PFSK-1 (cell line): ENCODE data around the gene FAM222A.

ENCODE experiments used
- POLR2AphosphoS5 ChIP-seq: IDR thresholded peaks from 2 replicates; pipeline ENCODE4 v1.6.1; 2012; ENCODE audit warnings: low read depth, mild to moderate bottlenecking, control low read depth, low read length, moderate library complexity
- REST ChIP-seq, 2 experiments: IDR thresholded peaks; 2 replicates each; pipeline versions ENCODE4 v1.6.1 to v1.8.0; 2011 to 2012; ENCODE audit warnings: low read depth in 2 of 2, low read length in 2 of 2, control low read depth in 1 of 2, inconsistent platforms in 1 of 2, mild to moderate bottlenecking in 1 of 2, moderate library complexity in 1 of 2; ENCODE audit not compliant: insufficient read depth in 1 of 2
- SIN3A ChIP-seq: IDR thresholded peaks from 2 replicates; pipeline ENCODE4 v1.6.1; 2012; ENCODE audit warnings: mild to moderate bottlenecking, low read length, moderate library complexity, borderline replicate concordance; ENCODE audit not compliant: insufficient read depth

- no peak for TF ChIP-seq POLR2AphosphoS5
- no peak for TF ChIP-seq SIN3A
- TF ChIP-seq REST (IDR thresholded peaks at IDR 0.05; ENCODE audit: insufficient read depth in 1 of 2, low read depth in 2 of 2, low read length in 2 of 2) = no peak
These were observed 70.3 kb downstream of the FAM222A start for GRCh38 chr12:109783965-109784244.
